ENCODE results near the gene CMTM7.

Gene CMTM7

DNA sequence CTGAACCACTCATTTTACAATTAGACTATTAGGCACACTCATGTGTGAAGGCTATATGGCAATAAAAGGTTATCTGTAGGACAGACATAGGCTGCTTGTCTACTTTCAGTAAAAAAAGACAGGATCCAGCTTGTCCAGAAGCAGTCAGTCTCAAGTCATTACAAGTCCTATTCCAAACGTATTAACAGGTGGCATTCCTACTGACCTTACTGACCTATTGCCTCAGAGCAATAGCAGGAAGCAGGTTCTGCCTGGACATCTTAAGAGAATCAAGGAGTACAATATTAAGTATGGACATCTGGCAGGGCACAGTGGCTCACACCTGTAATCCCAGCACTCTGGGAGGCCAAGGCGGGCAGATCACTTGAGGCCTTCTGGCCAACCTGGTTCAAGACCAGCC lies 104.0 kb downstream of the CMTM7 start:
- DNase-seq: no peak

DNA sequence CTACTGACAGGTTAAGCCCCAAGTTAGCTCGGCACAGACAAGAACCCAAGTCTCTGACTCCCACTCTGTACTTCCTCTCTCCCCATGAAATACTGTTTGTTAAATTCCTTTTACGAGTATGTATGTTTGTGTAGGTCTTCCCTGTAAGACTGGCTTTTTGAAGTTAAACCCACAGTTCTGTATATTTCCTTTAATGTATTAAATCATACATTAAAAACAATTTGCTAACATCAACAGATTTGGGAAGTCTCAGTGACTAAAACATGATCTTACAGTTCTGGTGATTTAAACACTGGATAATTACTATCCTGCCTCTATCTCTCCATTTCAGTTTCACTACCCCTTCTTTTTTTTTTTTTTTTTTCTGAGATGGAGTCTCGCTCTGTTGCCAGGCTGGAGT lies 106.6 kb downstream of the CMTM7 start:
- DNase-seq: no peak

DNA sequence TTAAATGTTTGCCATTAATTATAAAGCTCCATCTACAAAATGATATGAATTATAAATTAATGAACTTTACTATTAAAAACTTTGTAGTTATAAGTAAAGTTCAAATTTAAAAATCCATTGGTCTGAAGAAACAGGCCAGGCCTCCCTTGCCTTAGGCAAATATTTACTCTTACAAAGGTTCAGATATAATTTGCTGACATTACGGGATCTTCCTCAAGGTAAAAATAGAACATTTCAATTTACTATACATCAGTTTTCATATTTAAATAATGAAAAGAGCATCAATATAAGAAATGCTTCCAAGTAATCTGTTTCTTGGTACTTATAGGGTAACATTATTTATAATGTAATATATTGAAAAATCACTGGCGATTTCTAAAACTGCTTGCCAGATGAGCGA lies 107.3 kb downstream of the CMTM7 start:
- no peak for DNase-seq

DNA sequence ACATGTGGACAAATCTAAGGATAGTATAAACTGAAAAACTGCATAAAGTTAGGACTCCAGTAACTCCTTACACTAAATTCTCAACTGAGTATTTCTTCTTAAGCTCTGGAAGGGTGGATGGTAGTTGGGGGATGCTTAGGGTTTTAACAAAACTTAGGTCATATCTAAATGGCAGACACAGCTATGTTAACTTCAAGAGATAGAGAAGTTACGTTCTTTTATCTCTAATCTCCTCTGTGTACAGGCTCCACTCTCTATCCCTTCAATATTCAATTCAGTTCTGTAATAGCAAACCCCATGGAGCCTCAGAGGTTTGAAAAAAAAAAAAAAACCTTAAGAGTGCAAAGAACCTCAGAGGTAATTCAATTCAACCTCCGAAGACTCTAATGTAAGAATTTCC lies 107.9 kb downstream of the CMTM7 start:
- DNase-seq: no peak

DNA sequence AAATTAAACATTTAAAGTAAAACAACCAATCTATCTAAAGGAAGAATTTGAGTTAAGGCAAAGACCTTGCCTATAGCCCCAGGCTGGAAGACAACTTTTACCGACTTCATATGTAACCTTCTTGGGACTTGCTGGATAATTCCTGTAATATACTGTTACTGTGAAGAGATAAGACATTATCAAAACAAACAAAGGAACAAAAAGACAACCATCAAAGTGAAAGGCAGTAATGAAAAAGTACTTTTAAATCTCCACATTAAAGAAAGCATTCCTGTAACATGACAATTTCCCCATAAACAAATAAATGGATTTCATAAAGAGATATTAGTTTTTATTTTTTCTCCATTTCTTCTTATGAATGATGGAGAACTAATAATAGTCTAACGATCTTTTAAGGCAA lies 108.6 kb downstream of the CMTM7 start:
- DNase-seq: no peak

DNA sequence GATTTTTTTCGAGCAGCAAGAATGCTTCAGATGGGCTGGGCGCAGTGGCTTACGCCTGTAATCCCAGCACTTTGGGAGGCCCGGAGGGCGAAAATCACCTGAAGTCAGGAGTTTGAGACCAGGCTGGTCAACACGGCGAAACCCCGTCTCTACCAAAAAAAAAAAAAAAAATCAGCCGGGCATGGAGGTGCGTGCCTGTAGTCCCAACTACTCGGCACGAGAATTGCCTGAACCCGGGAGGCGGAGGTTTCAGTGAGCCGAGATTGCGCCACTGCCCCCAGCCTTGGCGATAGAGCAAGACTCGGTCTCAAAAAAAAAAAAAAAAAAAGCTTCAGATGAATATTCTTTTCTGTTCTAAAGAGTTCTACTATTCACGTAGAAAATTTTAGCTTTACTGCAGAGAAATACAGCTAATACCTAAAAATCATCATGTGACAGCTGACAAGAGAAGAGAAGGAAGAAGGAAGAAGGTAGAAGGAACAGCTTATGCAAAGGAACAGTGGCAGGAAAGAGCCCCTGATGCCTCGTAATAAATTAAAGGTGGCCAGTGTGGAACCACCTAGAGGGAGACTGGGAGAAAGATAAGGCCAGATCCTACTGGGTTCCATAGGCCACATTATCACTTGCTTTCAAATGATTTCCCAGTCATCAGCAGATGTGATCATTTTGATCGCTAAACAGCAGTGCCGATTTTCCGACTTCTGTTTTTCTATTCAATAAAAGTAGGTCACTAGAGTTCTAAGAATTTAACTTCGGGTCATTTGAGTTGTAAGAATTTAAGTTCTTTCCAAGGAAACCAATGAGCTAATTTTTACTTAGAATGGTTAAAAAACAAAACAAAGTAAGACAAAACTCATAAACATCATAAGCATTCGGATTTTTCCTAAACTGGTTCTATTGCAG lies 109.5 kb downstream of the CMTM7 start:
- DNase-seq: no peak

DNA sequence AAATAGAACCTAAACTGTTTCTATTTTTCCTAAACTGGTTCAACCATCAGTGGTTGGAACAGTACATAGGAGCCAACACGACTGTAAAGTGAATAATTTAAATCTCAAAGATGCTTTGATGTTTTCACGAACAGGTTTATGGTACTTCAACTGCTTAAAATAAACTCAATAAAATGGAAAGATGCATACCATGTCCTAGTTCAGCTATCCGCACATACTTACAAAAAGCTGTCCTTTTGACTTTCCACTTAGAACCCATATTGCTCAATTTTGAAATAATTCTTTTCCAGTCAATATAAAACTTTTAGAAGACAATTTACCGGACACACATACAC lies 110.1 kb downstream of the CMTM7 start:
- DNase-seq: no peak

DNA sequence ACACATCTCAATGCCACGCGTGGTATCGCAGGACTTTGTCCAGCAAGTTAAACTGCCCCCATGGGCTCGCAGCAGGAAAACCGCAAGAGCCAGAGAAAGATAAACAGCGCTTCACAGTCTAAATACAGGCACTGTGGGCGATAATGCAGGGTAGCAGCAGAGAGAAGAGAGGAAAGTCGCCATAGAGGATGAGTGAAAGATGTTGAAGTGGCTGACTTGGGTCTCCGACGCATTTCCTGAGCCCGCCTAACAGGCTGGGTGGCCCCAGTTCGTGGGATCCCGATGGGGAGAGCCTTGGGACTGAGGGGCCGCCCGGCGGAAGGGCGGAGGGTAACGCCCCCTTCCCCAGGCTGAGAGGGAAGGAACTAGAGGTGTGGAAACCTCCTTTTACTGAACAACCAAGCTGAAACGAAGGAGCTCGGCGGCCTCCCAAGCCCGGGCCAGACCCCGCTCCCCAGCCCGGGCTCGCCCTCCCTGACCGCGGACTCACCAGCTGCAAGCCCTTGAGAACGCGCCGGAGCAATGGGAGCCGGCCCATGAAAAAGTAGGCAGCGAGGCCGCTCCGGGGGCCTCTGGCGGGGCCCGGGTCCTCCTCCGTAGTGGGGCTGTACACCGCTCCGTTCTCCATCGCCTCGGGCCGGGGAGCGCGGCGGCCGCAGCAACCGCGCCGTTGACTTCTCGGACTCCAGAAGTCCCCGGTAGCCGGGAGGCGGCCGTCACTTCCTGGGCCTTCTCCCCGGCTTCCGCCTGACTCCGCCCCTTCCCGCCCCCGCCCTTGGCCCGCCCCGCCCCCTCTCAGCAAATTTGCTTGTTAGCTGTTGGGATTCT lies 110.7 kb downstream of the CMTM7 start, which contains the start of gene CMTM6:
Gene CMTM6 (minus strand): TSS at position 735 of the 828 bp plus-strand sequence. CDS start 107 bp downstream, at position 628.
- no peak for DNase-seq

DNA sequence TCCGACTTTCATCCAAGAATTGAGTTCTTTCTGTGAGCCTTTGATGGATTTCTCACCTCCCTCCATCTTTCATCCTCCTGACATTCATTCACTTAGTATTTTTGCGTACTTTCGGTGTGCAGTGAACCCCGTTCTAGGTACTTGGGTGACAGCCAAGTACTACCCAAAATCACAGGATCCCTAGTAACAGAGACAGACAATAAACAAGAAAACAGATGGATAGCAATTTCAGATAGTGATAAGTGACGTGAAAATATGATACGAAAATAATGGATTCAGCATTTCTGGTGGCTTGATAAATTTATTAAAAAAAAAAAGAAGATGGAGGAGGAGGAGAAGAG lies 111.3 kb downstream of the CMTM7 start:
- no peak for DNase-seq
